HEK293 (cell line): Measurements from ENCODE around the gene DBX1.

Experiments used
- CTCF ChIA-PET: fragments of 350-600 bp; formaldehyde crosslinking; extraction: SDS; loops from one replicate; lab custom pipeline; 2021; ENCODE audit warnings: antibody characterized with exemption; lab: Yijun Ruan, JAX
- POLR2A ChIA-PET: fragments of 300-600 bp; formaldehyde crosslinking; extraction: SDS; loops from one replicate; lab custom pipeline; 2020; ENCODE audit warnings: antibody characterized with exemption, inconsistent platforms; lab: Yijun Ruan, JAX
- H3K27ac ChIP-seq: fragments of 200-500 bp; sonication (Bioruptor generic); 2 replicates; pipeline ENCODE4 v1.5.1; 2014; ENCODE audit warnings: low read depth, low read length, control low read depth, inconsistent platforms; ENCODE audit errors: extremely low read depth
- H3K36me3 ChIP-seq, 2 experiments: fragments of 200-500 bp in 1 of 2; sonication (Bioruptor generic) in 1 of 2; 1 replicate in 1 of 2; 2 replicates in 1 of 2; pipeline ENCODE4 v1.5.1; 2014 to 2017; ENCODE audit warnings: inconsistent platforms in 2 of 2, low read length in 2 of 2; ENCODE audit not compliant: control insufficient read depth in 2 of 2, insufficient read depth in 1 of 2
- H3K4me1 ChIP-seq: fragments of 200-500 bp; sonication (Bioruptor generic); 2 replicates; pipeline ENCODE4 v1.5.1; 2014; ENCODE audit warnings: mild to moderate bottlenecking, low read length, inconsistent platforms; ENCODE audit not compliant: control insufficient read depth, insufficient read depth
- H3K4me3 ChIP-seq: 2 replicates; pipeline ENCODE4 v1.5.1; 2011; ENCODE audit warnings: low read depth, mild to moderate bottlenecking, control low read depth, low read length, moderate library complexity
- H3K9me3 ChIP-seq: fragments of 200-500 bp; sonication (Bioruptor generic); 2 replicates; pipeline ENCODE4 v1.5.1; 2014; ENCODE audit warnings: low read depth, low read length, inconsistent platforms; ENCODE audit not compliant: control insufficient read depth, insufficient read depth
- GLIS2 ChIP-seq: fragments of 450-650 bp; formaldehyde crosslinking; IDR thresholded peaks from 2 replicates; pipeline ENCODE4 v1.5.1; 2016; ENCODE audit warnings: missing biosample characterization, missing genetic modification characterization
- IKZF3 ChIP-seq: fragments of 450-650 bp; IDR thresholded peaks from 2 replicates; pipeline ENCODE4 v1.5.0; 2018; ENCODE audit warnings: missing biosample characterization, mild to moderate bottlenecking, missing genetic modification characterization, moderate library complexity
- PRDM6 ChIP-seq: fragments of 450-650 bp; formaldehyde crosslinking; IDR thresholded peaks from 2 replicates; pipeline ENCODE4 v1.5.1; 2017; ENCODE audit warnings: missing biosample characterization, missing genetic modification characterization
- TSHZ1 ChIP-seq: fragments of 450-650 bp; formaldehyde crosslinking; IDR thresholded peaks from 2 replicates; pipeline ENCODE4 v1.5.1; 2016; ENCODE audit warnings: missing biosample characterization, missing genetic modification characterization, borderline replicate concordance
- ZBTB1 ChIP-seq: fragments of 450-650 bp; formaldehyde crosslinking; IDR thresholded peaks from 2 replicates; pipeline ENCODE4 v1.5.1; 2016; ENCODE audit warnings: missing biosample characterization, missing genetic modification characterization
- ZBTB10 ChIP-seq: fragments of 450-650 bp; formaldehyde crosslinking; IDR thresholded peaks from 2 replicates; pipeline ENCODE4 v1.5.1; 2016; ENCODE audit warnings: missing biosample characterization, missing genetic modification characterization
- ZFP37 ChIP-seq: fragments of 450-650 bp; formaldehyde crosslinking; IDR thresholded peaks from 2 replicates; pipeline ENCODE4 v1.5.1; 2016; ENCODE audit warnings: missing biosample characterization, missing genetic modification characterization
- ZNF132 ChIP-seq: fragments of 450-650 bp; formaldehyde crosslinking; IDR thresholded peaks from 2 replicates; pipeline ENCODE4 v1.5.1; 2017; ENCODE audit warnings: missing biosample characterization, missing genetic modification characterization, borderline replicate concordance
- ZNF140 ChIP-seq: fragments of 450-650 bp; formaldehyde crosslinking; IDR thresholded peaks from 2 replicates; pipeline ENCODE4 v1.5.1; 2016; ENCODE audit warnings: missing biosample characterization, missing genetic modification characterization
- ZNF155 ChIP-seq: fragments of 450-650 bp; formaldehyde crosslinking; IDR thresholded peaks from 2 replicates; pipeline ENCODE4 v1.5.1; 2016; ENCODE audit warnings: missing biosample characterization, missing genetic modification characterization
- ZNF266 ChIP-seq: fragments of 450-650 bp; formaldehyde crosslinking; IDR thresholded peaks from 2 replicates; pipeline ENCODE4 v1.5.1; 2016; ENCODE audit warnings: missing biosample characterization, missing genetic modification characterization, low read depth
- ZNF341 ChIP-seq: fragments of 450-650 bp; formaldehyde crosslinking; IDR thresholded peaks from 2 replicates; pipeline ENCODE4; 2016; ENCODE audit warnings: low read depth, missing biosample characterization, missing genetic modification characterization
- ZNF394 ChIP-seq: fragments of 450-650 bp; formaldehyde crosslinking; IDR thresholded peaks from 2 replicates; pipeline ENCODE4 v1.5.1; 2016; ENCODE audit warnings: missing biosample characterization, missing genetic modification characterization, mild to moderate bottlenecking, moderate library complexity, borderline replicate concordance
- ZNF560 ChIP-seq: fragments of 450-650 bp; formaldehyde crosslinking; IDR thresholded peaks from 2 replicates; pipeline ENCODE4 v1.5.1; 2017; ENCODE audit warnings: missing biosample characterization, missing genetic modification characterization, borderline replicate concordance
- ZNF596 ChIP-seq: fragments of 450-650 bp; IDR thresholded peaks from 2 replicates; pipeline ENCODE4 v1.5.0; 2018; ENCODE audit warnings: missing biosample characterization, mild to moderate bottlenecking, missing genetic modification characterization, moderate library complexity
- ZNF623 ChIP-seq: fragments of 450-650 bp; formaldehyde crosslinking; IDR thresholded peaks from 2 replicates; pipeline ENCODE4 v1.5.1; 2016; ENCODE audit warnings: missing biosample characterization, missing genetic modification characterization
- ZNF76 ChIP-seq: fragments of 450-650 bp; formaldehyde crosslinking; IDR thresholded peaks from 2 replicates; pipeline ENCODE4; 2016; ENCODE audit warnings: low read depth, missing biosample characterization, missing genetic modification characterization, borderline replicate concordance
- ZSCAN4 ChIP-seq: fragments of 450-650 bp; formaldehyde crosslinking; IDR thresholded peaks from 2 replicates; pipeline ENCODE4 v1.5.1; 2017; ENCODE audit warnings: missing biosample characterization, missing genetic modification characterization

The DBX1 gene

GRCh38 chr11:20119315-20119714 is 41.0 kb downstream of the DBX1 start:
- CTCF ChIA-PET: interaction anchor here (0.7 to 8.6 kb wide), 2 partner anchors 9 to 58 kb away, joined by 3 to 70 read pairs; no protein-coding TSS in a partner anchor
- POLR2A ChIA-PET: no interaction called here
- peaks cover 0 to 36% of the 10 kb centered on the region in 2 experiments; a peak in 1 of 3 replicates for H3K36me3 ChIP-seq
- H3K4me1 ChIP-seq: no peaks in the 10 kb centered on the region
- H3K4me3 ChIP-seq: no peak overlapping the region
- H3K9me3 ChIP-seq: no peaks in the 10 kb centered on the region
- no peak for TF ChIP-seq ZBTB10 (tag by site-specific recombination)
- TF ChIP-seq ZNF140 (tag by site-specific recombination): no peak
- no peak for TF ChIP-seq ZNF132 (tag by site-specific recombination)
- no peak for TF ChIP-seq ZNF596
- TF ChIP-seq GLIS2: no peak
- TF ChIP-seq ZSCAN4 (tag by site-specific recombination): no peak
- TF ChIP-seq ZNF560 (tag by site-specific recombination): no peak
- TF ChIP-seq ZNF155: no peak
- TF ChIP-seq IKZF3 (tag by site-specific recombination): no peak
- H3K27ac ChIP-seq: no peak overlapping the region

- TF ChIP-seq ZNF394 (tag by site-specific recombination) (no peak), ZBTB1 (tag by site-specific recombination) (no peak), IKZF3 (tag by site-specific recombination) (no peak), ZNF76 (tag by site-specific recombination) (no peak), PRDM6 (tag by site-specific recombination) (no peak)
- Histone ChIP-seq H3K27ac (no peak overlapping the region), H3K9me3 (no peaks in the 10 kb centered on the region), H3K36me3 (peaks cover 0 to 40% of the 10 kb centered on the region in 2 experiments; a peak in 1 of 3 replicates), H3K4me1 (no peaks in the 10 kb centered on the region), H3K4me3 (no peak overlapping the region)
- POLR2A ChIA-PET: no interaction called here
- CTCF ChIA-PET: interaction anchor here (2.0 to 8.6 kb wide), 2 partner anchors 10 to 166 kb away, joined by 6 to 70 read pairs; no protein-coding TSS in a partner anchor
Measured at GRCh38 chr11:20118209-20118608, 42.1 kb downstream of the DBX1 start.

GRCh38 chr11:20117291-20117690 is 43.0 kb downstream of the DBX1 start:
- Histone ChIP-seq H3K27ac (no peak overlapping the region), H3K9me3 (no peaks in the 10 kb centered on the region), H3K4me1 (no peaks in the 10 kb centered on the region), H3K36me3 (peaks cover 0 to 40% of the 10 kb centered on the region in 2 experiments; a peak in 1 of 3 replicates)
- CTCF ChIA-PET: interaction anchor here (0.6 to 8.6 kb wide), 3 partner anchors 11 to 165 kb away, joined by 3 to 70 read pairs (median 6); no protein-coding TSS in a partner anchor
- TF ChIP-seq ZFP37 (no peak), TSHZ1 (no peak), ZNF341 (tag by site-specific recombination) (no peak), ZNF623 (tag by site-specific recombination) (no peak), ZNF266 (tag by site-specific recombination) (no peak)
- TF ChIP-seq, all 188 proteins: peak for 0
- POLR2A ChIA-PET: no interaction called here
- H3K4me3 ChIP-seq: no peak overlapping the region
